SK-N-SH treated with all-trans-retinoic acid at 6 μM for 48 hours (cell line): Measurements from ENCODE around the gene SCN4A.

Source experiments
- ATAC-seq: fragments of 200-7000 bp; cut with Tn5 transposase; 3 replicates; pipeline ENCODE4 v1.9.1; 2020; ENCODE audit warnings: mild to moderate bottlenecking, moderate library complexity
- BACH2 ChIP-seq: fragments of 250-450 bp; sonication (Bioruptor Pico); IDR thresholded peaks from 2 replicates; pipeline ENCODE4 v1.9.0; 2021; ENCODE audit warnings: mild to moderate bottlenecking, borderline replicate concordance
- CREB5 ChIP-seq: fragments of 250-450 bp; sonication (Bioruptor Pico); IDR thresholded peaks from 2 replicates; pipeline ENCODE4 v1.5.1; 2020; ENCODE audit warnings: low read depth, mild to moderate bottlenecking, moderate library complexity
- CSRNP3 ChIP-seq: fragments of 250-450 bp; sonication (Bioruptor Pico); IDR thresholded peaks from 2 replicates; pipeline ENCODE4 v1.5.1; 2021; ENCODE audit warnings: mild to moderate bottlenecking, moderate library complexity
- ESRRG ChIP-seq: fragments of 250-450 bp; sonication (Bioruptor Pico); IDR thresholded peaks from 2 replicates; pipeline ENCODE4 v1.6.1; 2021; ENCODE audit warnings: mild to moderate bottlenecking
- GLIS3 ChIP-seq: fragments of 250-450 bp; sonication (Bioruptor Pico); IDR thresholded peaks from 2 replicates; pipeline ENCODE4 v1.5.0; 2020; ENCODE audit warnings: mild to moderate bottlenecking, moderate library complexity
- ISL1 ChIP-seq: fragments of 250-450 bp; sonication (Bioruptor Pico); IDR thresholded peaks from 2 replicates; pipeline ENCODE4 v2.1.2; 2022; ENCODE audit warnings: mild to moderate bottlenecking, moderate library complexity
- OSR1 ChIP-seq: fragments of 250-450 bp; sonication (Bioruptor Pico); IDR thresholded peaks from 2 replicates; pipeline ENCODE4 v1.8.0; 2022; ENCODE audit warnings: moderate library complexity, mild to moderate bottlenecking, inconsistent platforms
- PATZ1 ChIP-seq: fragments of 250-450 bp; sonication (Bioruptor Pico); IDR thresholded peaks from 2 replicates; pipeline ENCODE4 v1.8.0; 2020; ENCODE audit warnings: mild to moderate bottlenecking, moderate library complexity, borderline replicate concordance
- POU6F1 ChIP-seq: fragments of 250-450 bp; sonication (Bioruptor Pico); IDR thresholded peaks from 2 replicates; pipeline ENCODE4 v1.8.0; 2021; ENCODE audit warnings: low read depth, mild to moderate bottlenecking, moderate library complexity, borderline replicate concordance
- PPARA ChIP-seq: fragments of 250-450 bp; sonication (Bioruptor Pico); IDR thresholded peaks from 2 replicates; pipeline ENCODE4 v1.5.0; 2020; ENCODE audit warnings: mild to moderate bottlenecking, borderline replicate concordance
- RARB ChIP-seq: fragments of 250-450 bp; sonication (Bioruptor Pico); IDR thresholded peaks from 2 replicates; pipeline ENCODE4 v1.8.0; 2021; ENCODE audit warnings: mild to moderate bottlenecking, moderate library complexity
- SNAI2 ChIP-seq: fragments of 250-450 bp; sonication (Bioruptor Pico); IDR thresholded peaks from 2 replicates; pipeline ENCODE4 v1.5.0; 2020; ENCODE audit warnings: mild to moderate bottlenecking, moderate library complexity
- TCF4 ChIP-seq: fragments of 250-450 bp; sonication (Bioruptor Pico); IDR thresholded peaks from 2 replicates; pipeline ENCODE4 v1.8.0; 2021; ENCODE audit warnings: mild to moderate bottlenecking, moderate library complexity, borderline replicate concordance
- TOX ChIP-seq: fragments of 250-450 bp; sonication (Bioruptor Pico); IDR thresholded peaks from 2 replicates; pipeline ENCODE4 v1.8.0; 2021; ENCODE audit warnings: mild to moderate bottlenecking, moderate library complexity, borderline replicate concordance
- ZC3H10 ChIP-seq: fragments of 250-450 bp; sonication (Bioruptor Pico); IDR thresholded peaks from 2 replicates; pipeline ENCODE4 v1.5.1; 2021; ENCODE audit warnings: mild to moderate bottlenecking, moderate library complexity
- ZFP3 ChIP-seq: fragments of 250-450 bp; sonication (Bioruptor Pico); IDR thresholded peaks from 2 replicates; pipeline ENCODE4 v1.5.0; 2020; ENCODE audit warnings: mild to moderate bottlenecking, moderate library complexity
- ZFP30 ChIP-seq: fragments of 450-650 bp; formaldehyde crosslinking; IDR thresholded peaks from 2 replicates; pipeline ENCODE4 v1.5.0; 2022; ENCODE audit warnings: mild to moderate bottlenecking, moderate library complexity
- ZNF565 ChIP-seq: fragments of 450-650 bp; formaldehyde crosslinking; conservative IDR thresholded peaks from 2 replicates; pipeline ENCODE4 v1.5.0; 2020; ENCODE audit warnings: low read depth, mild to moderate bottlenecking, moderate library complexity
- ZNF70 ChIP-seq: fragments of 450-650 bp; formaldehyde crosslinking; IDR thresholded peaks from 2 replicates; pipeline ENCODE4 v1.5.0; 2020; ENCODE audit warnings: mild to moderate bottlenecking, moderate library complexity
- ZNF8 ChIP-seq: fragments of 450-650 bp; formaldehyde crosslinking; IDR thresholded peaks from 2 replicates; pipeline ENCODE4 v1.5.0; 2020; ENCODE audit warnings: mild to moderate bottlenecking, moderate library complexity

SCN4A gene

GRCh38 chr17:63993368-63993985, 20.8 kb upstream of the SCN4A start:
- no peak for TF ChIP-seq PPARA
- TF ChIP-seq ZFP3 (CRISPR knock-in tag) = no peak
- TF ChIP-seq ZNF8 (CRISPR knock-in tag) = no peak
- no peak for TF ChIP-seq RARB (CRISPR knock-in tag)
- no peak for TF ChIP-seq ESRRG (CRISPR knock-in tag)
- no peak for TF ChIP-seq TCF4
- no peak for TF ChIP-seq PATZ1
- TF ChIP-seq GLIS3 (CRISPR knock-in tag) = no peak
- no peak for TF ChIP-seq ZNF70 (CRISPR knock-in tag)
- no peak for TF ChIP-seq ISL1
- ATAC-seq = no peak

GRCh38 chr17:63991611-63992010, 18.9 kb upstream of the SCN4A start:
- no peak for TF ChIP-seq CSRNP3 (CRISPR knock-in tag)
- TF ChIP-seq SNAI2 = no peak
- no peak for TF ChIP-seq ZNF565 (CRISPR knock-in tag)
- TF ChIP-seq CREB5 (CRISPR knock-in tag) = no peak
- TF ChIP-seq ZFP3 (CRISPR knock-in tag) = no peak
- no peak for TF ChIP-seq ZC3H10
- no peak for TF ChIP-seq ESRRG (CRISPR knock-in tag)
- TF ChIP-seq PATZ1 = no peak
- TF ChIP-seq OSR1 (CRISPR knock-in tag) = no peak
- no peak for TF ChIP-seq ZFP30 (CRISPR knock-in tag)
- no peak for TF ChIP-seq BACH2 (CRISPR knock-in tag)
- no peak for TF ChIP-seq TCF4
- no peak for TF ChIP-seq TOX (CRISPR knock-in tag)
- TF ChIP-seq PPARA = no peak
- TF ChIP-seq RARB (CRISPR knock-in tag) = no peak
- no peak for TF ChIP-seq ZNF70 (CRISPR knock-in tag)
- TF ChIP-seq POU6F1 (CRISPR knock-in tag) = no peak
- TF ChIP-seq, all 23 proteins: peak for 0
- no peak for ATAC-seq

GRCh38 chr17:63989622-63990345, 17.1 kb upstream of the SCN4A start:
- no peak for ATAC-seq
- TF ChIP-seq TCF4 (no peak), ZFP3 (CRISPR knock-in tag) (no peak), ZNF565 (CRISPR knock-in tag) (no peak)
